SK-N-SH treated with all-trans-retinoic acid at 6 μM for 48 hours (cell line): ENCODE results near the gene ZACN.

Experiments used
- CREB5 ChIP-seq: fragments of 250-450 bp; sonication (Bioruptor Pico); IDR thresholded peaks from 2 replicates; pipeline ENCODE4 v1.5.1; 2020; ENCODE audit warnings: low read depth, mild to moderate bottlenecking, moderate library complexity
- CSDC2 ChIP-seq: fragments of 250-450 bp; sonication (Bioruptor Pico); IDR thresholded peaks from 2 replicates; pipeline ENCODE4 v1.5.0; 2020; ENCODE audit warnings: mild to moderate bottlenecking, moderate library complexity
- OSR1 ChIP-seq: fragments of 250-450 bp; sonication (Bioruptor Pico); IDR thresholded peaks from 2 replicates; pipeline ENCODE4 v1.8.0; 2022; ENCODE audit warnings: moderate library complexity, mild to moderate bottlenecking, inconsistent platforms
- PATZ1 ChIP-seq: fragments of 250-450 bp; sonication (Bioruptor Pico); IDR thresholded peaks from 2 replicates; pipeline ENCODE4 v1.8.0; 2020; ENCODE audit warnings: mild to moderate bottlenecking, moderate library complexity, borderline replicate concordance
- PPARA ChIP-seq: fragments of 250-450 bp; sonication (Bioruptor Pico); IDR thresholded peaks from 2 replicates; pipeline ENCODE4 v1.5.0; 2020; ENCODE audit warnings: mild to moderate bottlenecking, borderline replicate concordance
- RARB ChIP-seq: fragments of 250-450 bp; sonication (Bioruptor Pico); IDR thresholded peaks from 2 replicates; pipeline ENCODE4 v1.8.0; 2021; ENCODE audit warnings: mild to moderate bottlenecking, moderate library complexity
- SNAI2 ChIP-seq: fragments of 250-450 bp; sonication (Bioruptor Pico); IDR thresholded peaks from 2 replicates; pipeline ENCODE4 v1.5.0; 2020; ENCODE audit warnings: mild to moderate bottlenecking, moderate library complexity
- TOX ChIP-seq: fragments of 250-450 bp; sonication (Bioruptor Pico); IDR thresholded peaks from 2 replicates; pipeline ENCODE4 v1.8.0; 2021; ENCODE audit warnings: mild to moderate bottlenecking, moderate library complexity, borderline replicate concordance
- ZFP3 ChIP-seq: fragments of 250-450 bp; sonication (Bioruptor Pico); IDR thresholded peaks from 2 replicates; pipeline ENCODE4 v1.5.0; 2020; ENCODE audit warnings: mild to moderate bottlenecking, moderate library complexity
- ZNF565 ChIP-seq: fragments of 450-650 bp; formaldehyde crosslinking; conservative IDR thresholded peaks from 2 replicates; pipeline ENCODE4 v1.5.0; 2020; ENCODE audit warnings: low read depth, mild to moderate bottlenecking, moderate library complexity

- TF ChIP-seq OSR1 (no peak), ZFP3 (no peak), TOX (CRISPR knock-in tag) (no peak), CREB5 (no peak), SNAI2 (CRISPR knock-in tag) (no peak), RARB (CRISPR knock-in tag) (no peak), PPARA (CRISPR knock-in tag) (no peak), PATZ1 (CRISPR knock-in tag) (no peak), CSDC2 (CRISPR knock-in tag) (no peak), ZNF565 (CRISPR knock-in tag) (no peak)
Observed at GRCh38 chr17:76033139-76033538, 45.8 kb upstream of the ZACN start.
